Measurements from ENCODE around the gene TSPAN18. TPM values are rescaled to one million over a fixed set of nuclear protein-coding genes. Genes with fewer than 3 reads are reported as not detected.

The TSPAN18 gene
- total and polyA plus RNA-seq, 2 of the 8 experiments (the other 6 are each of a cell fraction or from before 2014, with no cell fraction given) = 5.2 to 10.2 TPM

- no peak for TF ChIP-seq CHD7 (IDR thresholded peaks at IDR 0.05; ENCODE audit: insufficient replicate concordance, low read length)
- TF ChIP-seq SRF (IDR thresholded peaks at IDR 0.05; ENCODE audit: low read depth, low read length) = peak; percentile 35; the same call in 1 of the 2 replicates
Measured at GRCh38 chr11:44805596-44805995, 78.8 kb downstream of the TSPAN18 start (continued).
